Adipose tissue (tissue), 3 donors: ENCODE data around the gene DUOX2. TPM values are rescaled to one million over a fixed set of nuclear protein-coding genes. Genes with fewer than 3 reads are reported as not detected.
"Not testable (repeated sequence)": the region's sequence is repeated elsewhere in the genome, so short reads cannot be mapped to it uniquely, and the experiment has no call there.

Experiments
- H3K27ac ChIP-seq: one replicate; pipeline ENCODE4 v1.5.1; 2013; ENCODE audit warnings: low read depth, low read length
- WGBS, 3 donors: extraction: QIAGEN DNeasy Blood & Tissue Kit; methylation state at CpG; one replicate each; pipeline ENCODE4 v1.1.7; 2013; 5-methylcytosine and 5-hydroxymethylcytosine counted together
- polyA plus RNA-seq, 3 donors: library from polyadenylated mRNA; stranded (reverse); fragments of 200-250 nt; gene quantifications; one replicate each; pipeline ENCODE4 v1.2.3, GENCODE V29; 2013
- donor health status: healthy with polysubstance abuse.
- donor health status: Bipolar disorder and iron deficiency.
- donor health status: healthy.

The DUOX2 gene
- polyA plus RNA-seq, 3 donors, result 0.08 to 1.6 (median 1.1) TPM

GRCh38 chr15:45050587-45050986 is 63.4 kb downstream of the DUOX2 start:
- WGBS, 3 donors, result 97 to 98% (median 98%) methylated on average over 1 of the region's 1 CpG
- no peak overlapping the region for H3K27ac ChIP-seq

- WGBS, 3 donors, result 49 to 64% (median 62%) methylated on average over 7 of the region's 7 CpGs
- H3K27ac ChIP-seq, result no peak overlapping the region
These were observed 65.0 kb downstream of the DUOX2 start for GRCh38 chr15:45048794-45049631.

- 73 to 91% (median 85%) methylated on average over 4 of the region's 4 CpGs for WGBS, 3 donors
- H3K27ac ChIP-seq, result not testable (repeated sequence)
These were observed 65.6 kb downstream of the DUOX2 start for GRCh38 chr15:45048449-45048793.

- 86 to 96% (median 90%) methylated on average over 1 of the region's 1 CpG for WGBS, 3 donors
- H3K27ac ChIP-seq, result not testable (repeated sequence)
These were observed 69.7 kb downstream of the DUOX2 start for GRCh38 chr15:45044270-45044669.

- H3K27ac ChIP-seq, result not testable (repeated sequence)
- 78 to 98% (median 92%) methylated on average over 1 to 2 of the region's 2 CpGs for WGBS, 3 donors
These were observed 71.1 kb downstream of the DUOX2 start for GRCh38 chr15:45042859-45043258.

Other genes starting within 250 kb of the DUOX2 start
- not detected for gene TERB2, start 157.5 kb downstream of the DUOX2 start, polyA plus RNA-seq
- 1 to 10 TPM; 5.6 to 9.4 (median 5.8) TPM for gene SORD, start 91.0 kb downstream of the DUOX2 start, polyA plus RNA-seq
- gene DUOXA2, start 154 bp upstream of the DUOX2 start, polyA plus RNA-seq, result under 1 TPM; 0.13 to 0.95 (median 0.56) TPM
- 1 to 10 TPM in 1 of 3 donors, under 1 TPM in 2; 0.14 to 3.3 (median 0.90) TPM for gene DUOXA1, start 15.7 kb upstream of the DUOX2 start, polyA plus RNA-seq
- gene DUOX1, start 15.8 kb upstream of the DUOX2 start, polyA plus RNA-seq, result 1 to 10 TPM in 1 of 3 donors, under 1 TPM in 2; 0.20 to 4.1 (median 0.34) TPM
- 10 to 100 TPM in 1 of 3 donors, 1 to 10 TPM in 2; 1.5 to 13.5 (median 2.9) TPM for gene SHF, start 73.8 kb upstream of the DUOX2 start, polyA plus RNA-seq
- under 1 TPM in 1 of 3 donors, not detected in 2; 0.59 TPM for gene SLC28A2, start 138.1 kb upstream of the DUOX2 start, polyA plus RNA-seq